Measurements from ENCODE around the gene ZNF611.
"Not testable (repeated sequence)": the region's sequence is repeated elsewhere in the genome, so short reads cannot be mapped to it uniquely, and the experiment has no call there.

DNA sequence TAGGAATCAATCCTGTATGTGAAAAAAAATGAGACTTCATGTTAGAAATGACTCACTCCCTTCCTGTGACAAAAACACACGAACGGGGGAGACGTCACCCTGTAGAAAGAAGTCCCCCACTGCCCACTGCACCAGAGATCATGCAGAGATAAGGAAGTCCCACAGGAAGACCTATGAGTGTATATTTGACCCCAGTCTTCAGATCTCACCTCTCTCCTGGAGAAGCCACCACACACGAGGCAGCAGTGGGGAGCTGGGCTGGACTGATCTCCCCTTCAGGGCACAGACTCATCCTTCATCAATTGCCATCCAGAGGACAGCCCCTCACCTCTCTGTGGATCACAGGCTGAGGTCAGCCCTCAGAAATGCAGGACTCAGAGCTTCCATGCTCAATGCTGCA is 18.9 kb downstream of the ZNF611 start:
- TF ChIP-seq, protein P1, sequence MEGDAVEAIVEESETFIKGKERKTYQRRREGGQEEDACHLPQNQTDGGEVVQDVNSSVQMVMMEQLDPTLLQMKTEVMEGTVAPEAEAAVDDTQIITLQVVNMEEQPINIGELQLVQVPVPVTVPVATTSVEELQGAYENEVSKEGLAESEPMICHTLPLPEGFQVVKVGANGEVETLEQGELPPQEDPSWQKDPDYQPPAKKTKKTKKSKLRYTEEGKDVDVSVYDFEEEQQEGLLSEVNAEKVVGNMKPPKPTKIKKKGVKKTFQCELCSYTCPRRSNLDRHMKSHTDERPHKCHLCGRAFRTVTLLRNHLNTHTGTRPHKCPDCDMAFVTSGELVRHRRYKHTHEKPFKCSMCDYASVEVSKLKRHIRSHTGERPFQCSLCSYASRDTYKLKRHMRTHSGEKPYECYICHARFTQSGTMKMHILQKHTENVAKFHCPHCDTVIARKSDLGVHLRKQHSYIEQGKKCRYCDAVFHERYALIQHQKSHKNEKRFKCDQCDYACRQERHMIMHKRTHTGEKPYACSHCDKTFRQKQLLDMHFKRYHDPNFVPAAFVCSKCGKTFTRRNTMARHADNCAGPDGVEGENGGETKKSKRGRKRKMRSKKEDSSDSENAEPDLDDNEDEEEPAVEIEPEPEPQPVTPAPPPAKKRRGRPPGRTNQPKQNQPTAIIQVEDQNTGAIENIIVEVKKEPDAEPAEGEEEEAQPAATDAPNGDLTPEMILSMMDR (IDR thresholded peaks at IDR 0.05; ENCODE audit: borderline replicate concordance, extremely low read depth, low read length, poor library complexity, severe bottlenecking): not testable (repeated sequence)
- not testable (repeated sequence) for TF ChIP-seq EZH2 (IDR thresholded peaks at IDR 0.05; ENCODE audit: borderline replicate concordance, low read depth, low read length, severe bottlenecking)
